Kidney epithelial cell (primary cell): ENCODE measurements around the gene BDKRB2. TPM values are rescaled to one million over a fixed set of nuclear protein-coding genes. Genes with fewer than 3 reads are reported as not detected.
"Not testable (repeated sequence)": the region's sequence is repeated elsewhere in the genome, so short reads cannot be mapped to it uniquely, and the experiment has no call there.

Experiments
- DNase-seq: peaks from one replicate; pipeline ENCODE4 v3.0.0-alpha.2; 2010; ENCODE audit warnings: low read depth
- H3K27me3 ChIP-seq: 2 replicates; pipeline ENCODE4 v1.6.0; 2011; ENCODE audit warnings: low read length; ENCODE audit not compliant: control insufficient read depth, insufficient read depth
- H3K36me3 ChIP-seq: 2 replicates; pipeline ENCODE4 v1.5.1; 2011; ENCODE audit warnings: low read length; ENCODE audit not compliant: control insufficient read depth, insufficient read depth
- H3K4me3 ChIP-seq: 2 replicates; pipeline ENCODE4 v1.5.1; 2011; ENCODE audit warnings: low read depth, mild to moderate bottlenecking, control low read depth, low read length
- total RNA-seq: library from RNA; depleted of rRNA; stranded (reverse); fragments of >200 nt; gene quantifications from 2 replicates; pipeline ENCODE4 v1.2.3, GENCODE V29; 2015
- TF ChIP-seq, protein P1 (sequence below): IDR thresholded peaks from 2 replicates; pipeline ENCODE4 v1.5.1; 2011; ENCODE audit warnings: mild to moderate bottlenecking, moderate library complexity, low read length, control low read depth, inconsistent platforms; ENCODE audit not compliant: insufficient read depth, poor library complexity, severe bottlenecking

The BDKRB2 gene
- total RNA-seq, 1 donor from 2014 or later = 1.2 TPM

DNA sequence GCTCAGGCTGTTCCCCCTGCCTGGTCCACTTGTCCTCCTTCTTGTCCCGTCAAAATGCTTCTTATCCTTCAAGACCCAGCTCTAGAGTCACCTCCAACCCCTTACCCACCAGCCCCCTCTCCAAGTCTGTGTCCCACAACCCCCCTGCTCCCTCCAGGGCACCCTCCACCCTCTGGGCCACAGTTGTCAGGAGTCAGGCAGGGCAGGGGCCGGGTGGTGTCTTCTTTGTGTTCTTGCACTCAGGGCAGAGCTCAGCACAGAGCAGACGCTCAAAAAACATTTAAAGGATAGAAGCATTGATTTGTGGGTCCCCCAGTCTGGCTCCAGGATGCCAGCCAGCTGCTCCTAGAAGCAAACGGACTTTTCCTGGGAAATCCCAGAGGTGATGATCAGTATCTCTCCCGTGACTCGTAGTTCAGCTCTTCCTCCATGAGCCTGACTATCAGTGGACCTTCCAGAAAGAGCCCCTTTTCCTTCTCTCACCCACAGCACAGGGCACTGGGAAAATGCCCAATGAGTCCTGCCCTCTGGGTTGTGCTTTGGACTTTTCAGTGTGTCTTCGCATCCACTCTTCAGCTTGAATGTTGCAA lies 34.1 kb downstream of the BDKRB2 start:
- no peaks in the 10 kb centered on the region for H3K36me3 ChIP-seq
- peaks cover 3% of the 10 kb centered on the region for H3K27me3 ChIP-seq
- DNase-seq = no peak
- no peak overlapping the region for H3K4me3 ChIP-seq
- TF ChIP-seq, protein P1, sequence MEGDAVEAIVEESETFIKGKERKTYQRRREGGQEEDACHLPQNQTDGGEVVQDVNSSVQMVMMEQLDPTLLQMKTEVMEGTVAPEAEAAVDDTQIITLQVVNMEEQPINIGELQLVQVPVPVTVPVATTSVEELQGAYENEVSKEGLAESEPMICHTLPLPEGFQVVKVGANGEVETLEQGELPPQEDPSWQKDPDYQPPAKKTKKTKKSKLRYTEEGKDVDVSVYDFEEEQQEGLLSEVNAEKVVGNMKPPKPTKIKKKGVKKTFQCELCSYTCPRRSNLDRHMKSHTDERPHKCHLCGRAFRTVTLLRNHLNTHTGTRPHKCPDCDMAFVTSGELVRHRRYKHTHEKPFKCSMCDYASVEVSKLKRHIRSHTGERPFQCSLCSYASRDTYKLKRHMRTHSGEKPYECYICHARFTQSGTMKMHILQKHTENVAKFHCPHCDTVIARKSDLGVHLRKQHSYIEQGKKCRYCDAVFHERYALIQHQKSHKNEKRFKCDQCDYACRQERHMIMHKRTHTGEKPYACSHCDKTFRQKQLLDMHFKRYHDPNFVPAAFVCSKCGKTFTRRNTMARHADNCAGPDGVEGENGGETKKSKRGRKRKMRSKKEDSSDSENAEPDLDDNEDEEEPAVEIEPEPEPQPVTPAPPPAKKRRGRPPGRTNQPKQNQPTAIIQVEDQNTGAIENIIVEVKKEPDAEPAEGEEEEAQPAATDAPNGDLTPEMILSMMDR = no peak

DNA sequence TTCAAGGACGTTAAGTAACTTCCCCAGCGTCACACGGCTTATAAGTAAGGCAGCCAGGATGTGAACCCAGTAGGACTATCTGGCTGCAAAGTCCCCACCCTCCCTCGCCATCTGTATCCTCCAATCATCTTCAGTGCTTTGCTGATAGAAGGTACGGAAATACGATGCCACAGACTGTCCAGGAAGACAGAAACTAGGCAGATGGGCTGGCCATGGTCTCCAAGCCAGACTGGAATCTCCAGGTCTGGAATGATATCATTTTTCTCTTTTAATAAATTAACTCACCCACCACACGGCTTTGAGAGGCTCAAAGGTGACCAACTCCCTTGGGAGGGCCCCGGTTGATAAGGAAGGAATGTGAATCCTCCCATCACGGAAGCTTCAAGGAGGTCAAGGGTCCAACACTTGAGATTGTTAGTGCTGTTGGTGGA lies 35.1 kb downstream of the BDKRB2 start:
- DNase-seq = no peak
- H3K36me3 ChIP-seq = no peaks in the 10 kb centered on the region
- TF ChIP-seq, protein P1 = no peak

DNA sequence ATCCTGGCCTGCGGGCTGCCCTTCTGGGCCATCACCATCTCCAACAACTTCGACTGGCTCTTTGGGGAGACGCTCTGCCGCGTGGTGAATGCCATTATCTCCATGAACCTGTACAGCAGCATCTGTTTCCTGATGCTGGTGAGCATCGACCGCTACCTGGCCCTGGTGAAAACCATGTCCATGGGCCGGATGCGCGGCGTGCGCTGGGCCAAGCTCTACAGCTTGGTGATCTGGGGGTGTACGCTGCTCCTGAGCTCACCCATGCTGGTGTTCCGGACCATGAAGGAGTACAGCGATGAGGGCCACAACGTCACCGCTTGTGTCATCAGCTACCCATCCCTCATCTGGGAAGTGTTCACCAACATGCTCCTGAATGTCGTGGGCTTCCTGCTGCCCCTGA lies 36.0 kb downstream of the BDKRB2 start:
- Histone ChIP-seq H3K27me3 (peaks cover 3% of the 10 kb centered on the region), H3K36me3 (no peaks in the 10 kb centered on the region), H3K4me3 (no peak overlapping the region)
- DNase-seq = no peak
- TF ChIP-seq, protein P1 = no peak

More for the DNA sequence above, 35.1 kb downstream of the BDKRB2 start:
- peaks cover 3% of the 10 kb centered on the region for H3K27me3 ChIP-seq
- no peak overlapping the region for H3K4me3 ChIP-seq

DNA sequence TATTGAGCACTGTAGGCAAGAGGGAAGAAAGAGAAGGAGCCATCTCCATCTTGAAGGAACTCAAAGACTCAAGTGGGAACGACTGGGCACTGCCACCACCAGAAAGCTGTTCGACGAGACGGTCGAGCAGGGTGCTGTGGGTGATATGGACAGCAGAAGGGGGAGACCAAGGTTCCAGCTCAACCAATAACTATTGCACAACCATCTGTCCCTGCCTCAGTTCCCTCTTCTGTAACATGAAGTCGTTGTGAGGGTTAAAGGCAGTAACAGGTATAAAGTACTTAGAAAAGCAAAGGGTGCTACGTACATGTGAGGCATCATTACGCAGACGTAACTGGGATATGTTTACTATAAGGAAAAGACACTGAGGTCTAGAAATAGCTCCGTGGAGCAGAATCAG lies 37.5 kb downstream of the BDKRB2 start:
- DNase-seq = no peak
- TF ChIP-seq, protein P1 = no peak
- peaks cover 3% of the 10 kb centered on the region for H3K27me3 ChIP-seq

DNA sequence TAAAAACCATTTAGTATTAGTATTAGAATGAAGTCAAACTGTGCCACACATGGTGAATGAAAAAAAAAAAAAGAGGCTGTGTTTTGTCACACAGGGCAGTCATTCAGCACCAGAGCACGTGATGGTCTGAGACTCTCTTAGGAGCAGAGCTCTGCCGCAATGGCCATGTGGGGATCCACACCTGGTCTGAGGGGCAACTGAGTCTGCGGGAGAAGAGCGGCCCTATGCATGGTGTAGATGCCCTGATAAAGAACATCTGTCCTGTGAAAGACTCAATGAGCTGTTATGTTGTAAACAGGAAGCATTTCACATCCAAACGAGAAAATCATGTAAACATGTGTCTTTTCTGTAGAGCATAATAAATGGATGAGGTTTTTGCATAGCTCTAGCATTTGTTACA lies 39.1 kb downstream of the BDKRB2 start:
- Histone ChIP-seq H3K4me3 (no peak overlapping the region), H3K27me3 (peaks cover 3% of the 10 kb centered on the region), H3K36me3 (no peaks in the 10 kb centered on the region)
- no peak for DNase-seq
- TF ChIP-seq, protein P1 = no peak

More for the DNA sequence above, 37.5 kb downstream of the BDKRB2 start:
- H3K36me3 ChIP-seq = no peaks in the 10 kb centered on the region
- no peak overlapping the region for H3K4me3 ChIP-seq

DNA sequence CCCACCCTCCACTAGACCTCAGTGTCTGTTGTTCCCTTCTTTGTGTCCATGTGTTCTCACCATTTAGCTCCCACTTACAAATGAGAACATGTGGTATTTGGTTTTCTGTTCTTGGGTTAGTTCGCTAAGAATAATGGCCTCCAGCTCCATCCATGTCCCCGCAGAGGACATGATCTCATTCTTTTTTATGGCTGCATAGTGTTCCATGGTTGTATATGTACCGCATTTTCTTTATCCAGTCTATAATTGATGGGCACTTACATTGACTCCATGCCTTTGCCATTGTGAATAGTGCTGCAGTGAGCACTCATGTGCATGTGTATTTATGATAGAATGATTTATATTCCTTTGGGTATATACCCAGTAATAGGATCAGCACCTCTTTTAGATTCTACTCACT lies 40.4 kb downstream of the BDKRB2 start:
- not testable (repeated sequence) for H3K4me3 ChIP-seq, H3K27me3 ChIP-seq, H3K36me3 ChIP-seq, DNase-seq
